CD4-positive, alpha-beta T cell (primary cell): Measurements from ENCODE around the gene CPTP. TPM values are rescaled to one million over a fixed set of nuclear protein-coding genes. Genes with fewer than 3 reads are reported as not detected.

Source experiments
- ATAC-seq: fragments of 200-7000 bp; cut with Tn5 transposase; one replicate; pipeline ENCODE4 v1.10.0; 2022; ENCODE audit warnings: mild to moderate bottlenecking; ENCODE audit not compliant: poor library complexity
- CTCF ChIA-PET: fragments of 350-600 bp; sonication (Branson Sonifier 250); formaldehyde crosslinking; loops from one replicate; lab custom pipeline; 2021; ENCODE audit warnings: antibody characterized with exemption, inconsistent platforms; lab: Charles Lee
- POLR2A ChIA-PET: fragments of 350-600 bp; sonication (Branson Sonifier 250); formaldehyde crosslinking; loops from one replicate; lab custom pipeline; 2021; ENCODE audit warnings: antibody characterized with exemption, inconsistent platforms; lab: Charles Lee
- DNase-seq, 14 experiments: peaks; one replicate each; pipeline ENCODE4 v3.0.0-alpha.2; 2013 to 2020; ENCODE audit warnings: mixed read lengths in 2 of 14
- H3K27ac ChIP-seq, 2 donors: one replicate each; pipeline versions ENCODE4 v1.5.1 to v1.7.0; 2013; ENCODE audit warnings: low read length in 2 of 2, low read depth in 1 of 2, mild to moderate bottlenecking in 1 of 2
- H3K27me3 ChIP-seq, 2 experiments: 1 replicate in 1 of 2; 2 replicates in 1 of 2; pipeline versions ENCODE4 v1.6.1 to v1.7.0; 2013; ENCODE audit warnings: low read length in 2 of 2, control low read depth in 1 of 2, mild to moderate bottlenecking in 1 of 2, moderate library complexity in 1 of 2; ENCODE audit not compliant: insufficient read depth in 2 of 2, control insufficient read depth in 1 of 2
- H3K36me3 ChIP-seq: one replicate; pipeline ENCODE4 v1.6.1; 2013; ENCODE audit warnings: low read length, control low read depth; ENCODE audit not compliant: insufficient read depth
- H3K4me1 ChIP-seq: one replicate; pipeline ENCODE4 v1.6.1; 2013; ENCODE audit warnings: low read length, control low read depth; ENCODE audit not compliant: insufficient read depth
- H3K4me3 ChIP-seq: one replicate; pipeline ENCODE4 v1.5.1; 2013; ENCODE audit warnings: mild to moderate bottlenecking, low read length, moderate library complexity
- H3K9me3 ChIP-seq, 2 experiments: 1 replicate in 1 of 2; 2 replicates in 1 of 2; pipeline versions ENCODE4 v1.6.1 to v1.7.0; 2013; ENCODE audit warnings: low read length in 2 of 2, mild to moderate bottlenecking in 2 of 2, control low read depth in 1 of 2, moderate library complexity in 1 of 2; ENCODE audit not compliant: control insufficient read depth in 1 of 2, insufficient read depth in 1 of 2
- H3K27ac Mint-ChIP-seq: one replicate; pipeline ENCODE4 v1.8.0; 2020; ENCODE audit warnings: mixed read lengths
- H3K27me3 Mint-ChIP-seq: one replicate; pipeline ENCODE4 v1.8.0; 2021; ENCODE audit warnings: mixed read lengths
- H3K36me3 Mint-ChIP-seq: one replicate; pipeline ENCODE4 v1.8.0; 2021; ENCODE audit warnings: low read depth, mixed read lengths
- H3K4me1 Mint-ChIP-seq: one replicate; pipeline ENCODE4 v1.8.0; 2021; ENCODE audit warnings: low read depth, mixed read lengths
- H3K4me3 Mint-ChIP-seq: one replicate; pipeline ENCODE4 v1.8.0; 2020; ENCODE audit warnings: mild to moderate bottlenecking, mixed read lengths
- H3K9me3 Mint-ChIP-seq: one replicate; pipeline ENCODE4 v1.8.0; 2020; ENCODE audit warnings: mixed read lengths
- CTCF ChIP-seq: fragments of 200-600 bp; IDR thresholded peaks from one replicate; pipeline ENCODE4 v1.8.0; 2022; ENCODE audit warnings: antibody characterized with exemption, mild to moderate bottlenecking
- intact Hi-C, 2 experiments: fragments of 100-400 bp; cut with DNase I in 1 of 2; cut with micrococcal nuclease in 1 of 2; formaldehyde crosslinking; loops; one replicate each; pipeline versions ENCODE4 v1.15.1 to v1.9.0; 2023 to 2025; cut with DNase I, micrococcal nuclease
- total RNA-seq, 174 experiments: library from RNA in 2 of 174; stranded (reverse) in 2 of 174; gene quantifications; one replicate each; pipeline ENCODE4 v1.2.3 and lab custom pipeline; 2021 to 2026

Gene CPTP
- total RNA-seq, 2 experiments from 2014 or later = 11.6 to 12.9 TPM

GRCh38 chr1:1356796-1357401, 32.3 kb downstream of the CPTP start:
- Histone ChIP-seq H3K4me1 (peaks cover 47% of the 10 kb centered on the region), H3K9me3 (peaks cover 0 to 31% of the 10 kb centered on the region in 2 experiments), H3K36me3 (no peaks in the 10 kb centered on the region), H3K27ac (no peak overlapping the region), H3K27me3 (peaks cover 37 to 50% of the 10 kb centered on the region in 2 experiments), H3K4me3 (no peak overlapping the region)
- H3K4me1 Mint-ChIP-seq = peaks cover 32% of the 10 kb centered on the region
- DNase-seq (no peak), ATAC-seq (no peak)
- H3K27ac Mint-ChIP-seq = no peak overlapping the region
- CTCF ChIA-PET = no interaction called here
- no peaks in the 10 kb centered on the region for H3K9me3 Mint-ChIP-seq
- intact Hi-C loops = no loop called here
- no peak overlapping the region for H3K4me3 Mint-ChIP-seq
- POLR2A ChIA-PET = no interaction called here
- no peaks in the 10 kb centered on the region for H3K36me3 Mint-ChIP-seq
- H3K27me3 Mint-ChIP-seq = peaks cover 47% of the 10 kb centered on the region
- no peak for TF ChIP-seq CTCF

- Mint-ChIP-seq H3K36me3 (no peaks in the 10 kb centered on the region), H3K4me3 (no peak overlapping the region), H3K27ac (no peak overlapping the region), H3K27me3 (peaks cover 36% of the 10 kb centered on the region), H3K4me1 (peaks cover 22% of the 10 kb centered on the region), H3K9me3 (no peaks in the 10 kb centered on the region)
- ATAC-seq (no peak), DNase-seq (no peak)
- Histone ChIP-seq H3K36me3 (no peaks in the 10 kb centered on the region), H3K27ac (no peak overlapping the region), H3K27me3 (peaks cover 34 to 46% of the 10 kb centered on the region in 2 experiments), H3K4me3 (no peak overlapping the region), H3K4me1 (peaks cover 43% of the 10 kb centered on the region), H3K9me3 (peaks cover 0 to 28% of the 10 kb centered on the region in 2 experiments)
- intact Hi-C loops = no loop called here
- POLR2A ChIA-PET = no interaction called here
- CTCF ChIA-PET = no interaction called here
- TF ChIP-seq CTCF = no peak
Measured at GRCh38 chr1:1357871-1358432, 33.4 kb downstream of the CPTP start.

GRCh38 chr1:1358433-1359271, 34.0 kb downstream of the CPTP start, which contains the start of gene MXRA8:
TSS of gene MXRA8 (minus strand) at chr1:1358555. CDS start at chr1:1358504, 51 bp downstream.
- Mint-ChIP-seq H3K9me3 (no peaks in the 10 kb centered on the region), H3K27me3 (peaks cover 33% of the 10 kb centered on the region), H3K4me3 (peak within 1 kb of the TSS; percentile 39), H3K36me3 (no peaks in the 10 kb centered on the region), H3K27ac (peak within 1 kb of the TSS; percentile 79), H3K4me1 (peaks cover 19% of the 10 kb centered on the region)
- ChIA-PET POLR2A (no interaction called here), CTCF (no interaction called here)
- no peak for TF ChIP-seq CTCF
- intact Hi-C loops = no loop called here
- H3K36me3 ChIP-seq = no peaks in the 10 kb centered on the region
- H3K9me3 ChIP-seq = peaks cover 0 to 21% of the 10 kb centered on the region in 2 experiments
- DNase-seq = no peak
- H3K27ac ChIP-seq = peak within 1 kb of the TSS in 1 of 2 donors; percentile 7
- ATAC-seq = peak; percentile 54
- no peak within 1 kb of the TSS for H3K4me3 ChIP-seq
- peaks cover 27 to 39% of the 10 kb centered on the region in 2 experiments for H3K27me3 ChIP-seq
- peaks cover 36% of the 10 kb centered on the region for H3K4me1 ChIP-seq
